Mesenchymal stem cell (in vitro differentiated cells and primary cell): Measurements from ENCODE around the gene SETX.

Source experiments
- DNase-seq: peaks from one replicate; pipeline ENCODE4 v3.0.0-alpha.2; 2013
- H2AFZ ChIP-seq: one replicate; pipeline ENCODE4 v1.6.1; 2013; ENCODE audit warnings: low read depth, mild to moderate bottlenecking, control low read depth, inconsistent platforms, low read length, moderate library complexity
- H2AK5ac ChIP-seq: 2 replicates; pipeline ENCODE4 v1.6.1; 2013; ENCODE audit warnings: low read length, moderate library complexity, mild to moderate bottlenecking, inconsistent platforms; ENCODE audit not compliant: severe bottlenecking
- H2BK120ac ChIP-seq: one replicate; pipeline ENCODE4 v1.6.1; 2013; ENCODE audit warnings: low read depth, mild to moderate bottlenecking, inconsistent platforms, low read length, moderate library complexity
- H2BK12ac ChIP-seq, 2 experiments: one replicate each; pipeline ENCODE4 v1.6.1; 2013; ENCODE audit warnings: inconsistent platforms in 2 of 2, low read length in 2 of 2, mild to moderate bottlenecking in 2 of 2, moderate library complexity in 2 of 2, control low read depth in 1 of 2
- H2BK15ac ChIP-seq: one replicate; pipeline ENCODE4 v1.6.1; 2013; ENCODE audit warnings: mild to moderate bottlenecking, low read depth, inconsistent platforms; ENCODE audit not compliant: poor library complexity, severe bottlenecking
- H2BK5ac ChIP-seq: 2 replicates; pipeline ENCODE4 v1.6.1; 2013; ENCODE audit warnings: low read depth, mild to moderate bottlenecking, low read length, control low read depth, inconsistent platforms; ENCODE audit not compliant: poor library complexity, severe bottlenecking
- H3K14ac ChIP-seq, 2 experiments: one replicate each; pipeline ENCODE4 v1.6.1; 2013; ENCODE audit warnings: inconsistent platforms in 2 of 2, low read length in 2 of 2, control low read depth in 1 of 2, mild to moderate bottlenecking in 1 of 2, moderate library complexity in 1 of 2
- H3K18ac ChIP-seq, 2 experiments: one replicate each; pipeline ENCODE4 v1.6.1; 2013; ENCODE audit warnings: inconsistent platforms in 2 of 2, low read length in 2 of 2, control low read depth in 1 of 2, low read depth in 1 of 2, mild to moderate bottlenecking in 1 of 2
- H3K23ac ChIP-seq, 2 experiments: one replicate each; pipeline ENCODE4 v1.6.1; 2013; ENCODE audit warnings: inconsistent platforms in 2 of 2, low read length in 2 of 2, mild to moderate bottlenecking in 2 of 2, moderate library complexity in 2 of 2, control low read depth in 1 of 2
- H3K27ac ChIP-seq: 2 replicates; pipeline ENCODE4 v1.5.1; 2013; ENCODE audit warnings: mild to moderate bottlenecking, moderate library complexity, low read length, control low read depth, inconsistent platforms; ENCODE audit not compliant: poor library complexity, severe bottlenecking
- H3K27me3 ChIP-seq, 2 experiments: 2 replicates each; pipeline versions ENCODE4 v1.6.1 to v1.7.0; 2013; ENCODE audit warnings: low read length in 2 of 2, mild to moderate bottlenecking in 2 of 2, moderate library complexity in 2 of 2, control low read depth in 1 of 2, inconsistent platforms in 1 of 2; ENCODE audit not compliant: control insufficient read depth in 1 of 2, insufficient read depth in 1 of 2
- H3K36me3 ChIP-seq, 2 experiments: 2 replicates each; pipeline versions ENCODE4 v1.6.1 to v1.7.0; 2013; ENCODE audit warnings: low read length in 2 of 2, control low read depth in 1 of 2, inconsistent platforms in 1 of 2, low read depth in 1 of 2, mild to moderate bottlenecking in 1 of 2; ENCODE audit not compliant: insufficient read depth in 2 of 2, control insufficient read depth in 1 of 2
- H3K4ac ChIP-seq, 2 experiments: one replicate each; pipeline ENCODE4 v1.6.1; 2013; ENCODE audit warnings: inconsistent platforms in 2 of 2, low read length in 2 of 2, mild to moderate bottlenecking in 2 of 2, moderate library complexity in 2 of 2, control low read depth in 1 of 2, low read depth in 1 of 2
- H3K4me1 ChIP-seq: 2 replicates; pipeline ENCODE4 v1.6.1; 2013; ENCODE audit warnings: low read depth, low read length, control low read depth; ENCODE audit not compliant: control insufficient read depth, insufficient read depth
- H3K4me2 ChIP-seq: 2 replicates; pipeline ENCODE4 v1.6.1; 2013; ENCODE audit warnings: low read length, mild to moderate bottlenecking, inconsistent platforms; ENCODE audit not compliant: poor library complexity, severe bottlenecking
- H3K4me3 ChIP-seq, 2 experiments: 2 replicates each; pipeline versions ENCODE4 v1.5.1 to v1.7.0; 2013; ENCODE audit warnings: low read length in 2 of 2, mild to moderate bottlenecking in 2 of 2, control low read depth in 1 of 2, low read depth in 1 of 2; ENCODE audit not compliant: insufficient read depth in 1 of 2
- H3K79me1 ChIP-seq: replicated peaks from 2 replicates; pipeline ENCODE4 v1.6.1; 2013; ENCODE audit warnings: mild to moderate bottlenecking, control low read depth, low read length, inconsistent platforms; ENCODE audit not compliant: poor library complexity, severe bottlenecking
- H3K9ac ChIP-seq: 2 replicates; pipeline ENCODE4 v1.7.0; 2013; ENCODE audit warnings: mild to moderate bottlenecking, low read length, moderate library complexity
- H3K9me3 ChIP-seq: 2 replicates; pipeline ENCODE4 v1.7.0; 2013; ENCODE audit warnings: mild to moderate bottlenecking, low read length; ENCODE audit not compliant: control insufficient read depth
- H4K8ac ChIP-seq: one replicate; pipeline ENCODE4 v1.6.1; 2013; ENCODE audit warnings: inconsistent platforms, mild to moderate bottlenecking, low read length, moderate library complexity
- H4K91ac ChIP-seq: one replicate; pipeline ENCODE4 v1.6.1; 2013; ENCODE audit warnings: mild to moderate bottlenecking, low read length, inconsistent platforms
- WGBS: methylation state at CpG from one replicate; pipeline ENCODE4 v1.1.7; 2013; ENCODE audit warnings: mixed read lengths; 5-methylcytosine and 5-hydroxymethylcytosine counted together

SETX gene

GRCh38 chr9:132293145-132293721 is 61.6 kb downstream of the SETX start:
- H3K4me2 ChIP-seq: no peak overlapping the region
- H3K14ac ChIP-seq: no peak overlapping the region
- peaks cover 4% of the 10 kb centered on the region for H3K4me1 ChIP-seq
- H3K36me3 ChIP-seq: peaks cover 22 to 62% of the 10 kb centered on the region in 2 experiments
- H3K27ac ChIP-seq: no peak overlapping the region
- no peak overlapping the region for H2BK5ac ChIP-seq
- no peak overlapping the region for H2AK5ac ChIP-seq
- no peaks in the 10 kb centered on the region for H3K9me3 ChIP-seq
- no peaks in the 10 kb centered on the region for H3K27me3 ChIP-seq
- H3K23ac ChIP-seq: no peak overlapping the region
- DNase-seq: peak; percentile 30
- over 99% methylated on average over 12 of the region's 13 CpGs for WGBS
- H4K8ac ChIP-seq: no peak overlapping the region
- H2AFZ ChIP-seq: no peak overlapping the region
- peaks cover 21% of the 10 kb centered on the region for H3K79me1 ChIP-seq
- no peak overlapping the region for H4K91ac ChIP-seq
- no peak overlapping the region for H2BK12ac ChIP-seq
- H3K4me3 ChIP-seq: no peak overlapping the region
- no peak overlapping the region for H2BK120ac ChIP-seq
- H3K4ac ChIP-seq: no peak overlapping the region
- no peak overlapping the region for H2BK15ac ChIP-seq
- H3K18ac ChIP-seq: no peak overlapping the region
- no peak overlapping the region for H3K9ac ChIP-seq

- Histone ChIP-seq H2AK5ac (no peak overlapping the region), H3K4me1 (peaks cover 4% of the 10 kb centered on the region), H3K9ac (peak overlapping the region; percentile 3), H2AFZ (no peak overlapping the region), H3K4me3 (no peak overlapping the region), H3K27ac (no peak overlapping the region), H3K27me3 (no peaks in the 10 kb centered on the region), H3K18ac (no peak overlapping the region), H3K36me3 (peaks cover 30 to 60% of the 10 kb centered on the region in 2 experiments), H3K4me2 (no peak overlapping the region), H4K91ac (no peak overlapping the region), H4K8ac (no peak overlapping the region), H3K4ac (no peak overlapping the region), H2BK5ac (no peak overlapping the region), H2BK12ac (no peak overlapping the region), H3K23ac (no peak overlapping the region), H3K79me1 (peaks cover 22% of the 10 kb centered on the region), H2BK15ac (no peak overlapping the region), H2BK120ac (no peak overlapping the region), H3K14ac (no peak overlapping the region), H3K9me3 (no peaks in the 10 kb centered on the region)
- DNase-seq: peak; percentile 41
- 100% methylated on average over 2 of the region's 2 CpGs for WGBS
Measured at GRCh38 chr9:132288966-132289365, 65.8 kb downstream of the SETX start.

GRCh38 chr9:132288361-132288760 is 66.4 kb downstream of the SETX start:
- Histone ChIP-seq H3K4ac (no peak overlapping the region), H3K4me3 (no peak overlapping the region), H4K91ac (no peak overlapping the region), H4K8ac (no peak overlapping the region), H3K18ac (no peak overlapping the region), H3K4me1 (peaks cover 6% of the 10 kb centered on the region), H2BK120ac (no peak overlapping the region), H3K27me3 (no peaks in the 10 kb centered on the region), H3K79me1 (peaks cover 21% of the 10 kb centered on the region), H2AFZ (no peak overlapping the region), H2AK5ac (no peak overlapping the region), H2BK12ac (no peak overlapping the region), H3K9ac (peak overlapping the region; percentile 3), H3K23ac (no peak overlapping the region), H2BK15ac (no peak overlapping the region), H3K14ac (no peak overlapping the region), H3K4me2 (no peak overlapping the region), H3K36me3 (peaks cover 28 to 63% of the 10 kb centered on the region in 2 experiments), H3K27ac (no peak overlapping the region), H2BK5ac (no peak overlapping the region), H3K9me3 (no peaks in the 10 kb centered on the region)
- DNase-seq: peak; percentile 75
- no CpG with 5 or more reads among the region's 1 CpG for WGBS

GRCh38 chr9:132287256-132287760 is 67.5 kb downstream of the SETX start:
- Histone ChIP-seq H3K4ac (no peak overlapping the region), H3K9me3 (no peaks in the 10 kb centered on the region), H2BK120ac (no peak overlapping the region), H3K27ac (no peak overlapping the region), H3K27me3 (no peaks in the 10 kb centered on the region), H4K91ac (no peak overlapping the region), H3K4me2 (no peak overlapping the region), H2BK5ac (no peak overlapping the region), H3K79me1 (peaks cover 28% of the 10 kb centered on the region), H4K8ac (no peak overlapping the region), H3K18ac (no peak overlapping the region), H3K4me1 (peaks cover 6% of the 10 kb centered on the region), H3K4me3 (no peak overlapping the region), H3K23ac (no peak overlapping the region), H2BK12ac (no peak overlapping the region), H3K36me3 (peaks cover 30 to 67% of the 10 kb centered on the region in 2 experiments), H2AK5ac (no peak overlapping the region), H3K9ac (no peak overlapping the region), H2BK15ac (no peak overlapping the region), H3K14ac (no peak overlapping the region), H2AFZ (no peak overlapping the region)
- WGBS: 89% methylated on average over 3 of the region's 3 CpGs
- peak; percentile 10 for DNase-seq
